Retinal pigment epithelial cell (primary cell): ENCODE data around the gene OR6N2.

Experiments
- DNase-seq: peaks from one replicate; pipeline ENCODE4 v3.0.0-alpha.2; 2010; ENCODE audit warnings: low read depth
- H3K4me3 ChIP-seq: 2 replicates; pipeline ENCODE4 v1.5.1; 2011; ENCODE audit warnings: mild to moderate bottlenecking, low read length, control low read depth, moderate library complexity
- TF ChIP-seq, protein P1 (sequence below): conservative IDR thresholded peaks from 2 replicates; pipeline ENCODE4 v1.5.1; 2011; ENCODE audit warnings: low read depth, low read length, control low read depth, inconsistent platforms

OR6N2 gene

DNA sequence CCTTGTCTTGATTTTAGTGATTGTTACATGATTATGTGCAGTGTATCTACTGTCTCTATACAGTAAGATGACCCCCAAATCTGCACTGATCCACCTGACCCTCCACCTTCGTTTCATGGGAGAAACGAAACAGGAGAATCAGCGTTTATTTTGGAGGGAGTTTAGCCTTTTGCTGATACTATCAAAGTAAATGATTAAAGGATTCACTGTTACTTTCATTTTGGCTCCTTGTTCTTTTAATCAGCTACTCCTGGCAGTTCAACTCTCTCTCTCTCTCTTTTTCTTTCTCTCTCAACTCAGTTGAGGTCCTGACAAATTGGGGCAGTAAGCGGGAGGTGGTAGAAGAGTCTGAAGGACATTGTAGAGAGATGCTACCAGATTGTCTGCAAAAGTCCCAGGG is 50.6 kb downstream of the OR6N2 start:
- TF ChIP-seq, protein P1, sequence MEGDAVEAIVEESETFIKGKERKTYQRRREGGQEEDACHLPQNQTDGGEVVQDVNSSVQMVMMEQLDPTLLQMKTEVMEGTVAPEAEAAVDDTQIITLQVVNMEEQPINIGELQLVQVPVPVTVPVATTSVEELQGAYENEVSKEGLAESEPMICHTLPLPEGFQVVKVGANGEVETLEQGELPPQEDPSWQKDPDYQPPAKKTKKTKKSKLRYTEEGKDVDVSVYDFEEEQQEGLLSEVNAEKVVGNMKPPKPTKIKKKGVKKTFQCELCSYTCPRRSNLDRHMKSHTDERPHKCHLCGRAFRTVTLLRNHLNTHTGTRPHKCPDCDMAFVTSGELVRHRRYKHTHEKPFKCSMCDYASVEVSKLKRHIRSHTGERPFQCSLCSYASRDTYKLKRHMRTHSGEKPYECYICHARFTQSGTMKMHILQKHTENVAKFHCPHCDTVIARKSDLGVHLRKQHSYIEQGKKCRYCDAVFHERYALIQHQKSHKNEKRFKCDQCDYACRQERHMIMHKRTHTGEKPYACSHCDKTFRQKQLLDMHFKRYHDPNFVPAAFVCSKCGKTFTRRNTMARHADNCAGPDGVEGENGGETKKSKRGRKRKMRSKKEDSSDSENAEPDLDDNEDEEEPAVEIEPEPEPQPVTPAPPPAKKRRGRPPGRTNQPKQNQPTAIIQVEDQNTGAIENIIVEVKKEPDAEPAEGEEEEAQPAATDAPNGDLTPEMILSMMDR = no peak

DNA sequence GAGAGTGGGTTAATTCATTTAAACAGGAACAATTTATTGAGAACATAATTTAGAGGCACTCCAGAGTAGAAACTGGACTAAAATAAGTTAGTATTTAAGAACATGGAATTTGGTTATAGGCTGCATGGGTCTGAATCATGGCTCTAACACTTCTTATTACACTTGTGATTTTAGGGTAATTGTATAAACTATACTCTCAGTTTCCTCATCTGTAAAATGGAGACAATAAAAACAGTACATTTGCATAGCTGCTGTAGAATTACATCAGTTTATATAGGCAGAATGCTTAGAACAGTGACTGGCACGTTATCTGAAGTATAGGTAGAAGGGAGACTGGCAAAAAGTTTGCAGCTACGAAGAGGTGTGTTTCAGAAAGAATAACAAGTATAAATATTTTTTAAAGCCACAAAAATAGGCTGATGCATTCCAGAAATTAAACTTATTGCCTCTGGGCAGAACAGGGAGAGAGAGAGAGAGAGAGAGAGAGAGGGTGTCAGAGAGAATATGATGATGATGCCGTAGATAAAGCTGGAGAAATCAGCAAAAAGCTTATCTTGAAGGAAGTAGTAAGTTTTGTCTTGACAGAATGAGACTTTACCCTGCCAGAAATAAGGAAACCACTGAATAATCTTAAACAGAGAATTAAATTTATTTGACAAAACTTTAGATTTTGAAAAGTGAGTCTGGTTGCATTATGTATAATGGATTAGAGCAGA is 52.3 kb downstream of the OR6N2 start:
- TF ChIP-seq, protein P1 = no peak
- no peak for DNase-seq
- H3K4me3 ChIP-seq = no peak overlapping the region

More for the DNA sequence above, 50.6 kb downstream of the OR6N2 start:
- H3K4me3 ChIP-seq = no peak overlapping the region
- DNase-seq = no peak

DNA sequence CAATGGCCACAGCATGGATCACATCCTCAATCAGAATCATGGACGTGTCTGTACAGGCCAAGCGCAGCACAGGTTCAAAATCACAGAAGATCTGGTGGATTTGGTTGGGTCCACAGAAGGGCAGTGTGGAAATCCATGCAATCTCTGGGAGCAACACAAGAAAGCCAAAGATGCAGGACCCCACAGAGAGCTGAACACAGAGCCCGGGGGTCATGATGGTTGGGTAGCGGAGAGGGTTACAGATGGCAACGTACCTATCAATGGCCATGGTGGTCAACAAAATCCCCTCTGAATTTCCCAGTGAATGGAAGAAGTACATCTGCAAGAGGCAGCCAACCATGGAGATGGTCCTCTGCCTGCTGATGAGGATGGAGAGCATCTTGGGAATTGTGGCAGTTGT is 56.6 kb downstream of the OR6N2 start:
- no peak overlapping the region for H3K4me3 ChIP-seq
- no peak for DNase-seq
- TF ChIP-seq, protein P1 = no peak
